ENCODE measurements around the gene COA3. TPM values are rescaled to one million over a fixed set of nuclear protein-coding genes. Genes with fewer than 3 reads are reported as not detected.

The COA3 gene
- total and polyA plus RNA-seq, 5 donors from 2014 or later = 12.8 to 162 (median 154) TPM

GRCh38 chr17:42843358-42843934 lies 44.9 kb upstream of the COA3 start:
- H3K27ac Mint-ChIP-seq = peak overlapping the region in 1 of 3 donors; percentile 20
- peaks cover 37% of the 10 kb centered on the region for H3K36me3 Mint-ChIP-seq
- no peaks in the 10 kb centered on the region for H3K27me3 Mint-ChIP-seq
- H3K36me3 ChIP-seq (ENCODE audit: control insufficient read depth, insufficient read depth, low read length) = peaks cover 67% of the 10 kb centered on the region
- no peak overlapping the region for H3K27ac ChIP-seq (ENCODE audit: insufficient read depth, low read length, poor library complexity, severe bottlenecking)
- no peaks in the 10 kb centered on the region for H3K4me1 ChIP-seq (ENCODE audit: control insufficient read depth, insufficient read depth, low read length, poor library complexity, severe bottlenecking)
- no peaks in the 10 kb centered on the region for H3K9me3 ChIP-seq (ENCODE audit: control insufficient read depth in 2 of 2, low read length in 2 of 2)
- H3K9me3 Mint-ChIP-seq = no peaks in the 10 kb centered on the region
- no peak overlapping the region for H3K4me3 ChIP-seq (ENCODE audit: low read depth, low read length)
- DNase-seq (peak in 2 of 3 donors; percentile 18 to 21), ATAC-seq (ENCODE audit: low read depth in 2 of 2) (no peak)
- peaks cover 0 to 4% (median 0%) of the 10 kb centered on the region in 4 donors for H3K4me1 Mint-ChIP-seq
- no peak overlapping the region for H3K4me3 Mint-ChIP-seq
- H3K27me3 ChIP-seq (ENCODE audit: control insufficient read depth, insufficient read depth, low read length) = no peaks in the 10 kb centered on the region

- Mint-ChIP-seq H3K9me3 (no peaks in the 10 kb centered on the region), H3K27me3 (no peaks in the 10 kb centered on the region), H3K27ac (peak overlapping the region in 1 of 3 donors; percentile 22), H3K36me3 (peaks cover 44% of the 10 kb centered on the region), H3K4me1 (peaks cover 0 to 7% (median 3%) of the 10 kb centered on the region in 4 donors), H3K4me3 (no peak overlapping the region)
- no peaks in the 10 kb centered on the region for H3K27me3 ChIP-seq (ENCODE audit: control insufficient read depth, insufficient read depth, low read length)
- no peak overlapping the region for H3K27ac ChIP-seq (ENCODE audit: insufficient read depth, low read length, poor library complexity, severe bottlenecking)
- H3K36me3 ChIP-seq (ENCODE audit: control insufficient read depth, insufficient read depth, low read length) = peaks cover 79% of the 10 kb centered on the region
- no peak overlapping the region for H3K4me3 ChIP-seq (ENCODE audit: low read depth, low read length)
- H3K9me3 ChIP-seq (ENCODE audit: control insufficient read depth in 2 of 2, low read length in 2 of 2) = no peaks in the 10 kb centered on the region
- H3K4me1 ChIP-seq (ENCODE audit: control insufficient read depth, insufficient read depth, low read length, poor library complexity, severe bottlenecking) = no peaks in the 10 kb centered on the region
- DNase-seq (no peak), ATAC-seq (ENCODE audit: low read depth in 2 of 2) (no peak)
These were observed 43.6 kb upstream of the COA3 start for GRCh38 chr17:42841975-42842685.

- peak overlapping the region in 1 of 4 donors; percentile 44 for H3K4me3 Mint-ChIP-seq
- peaks cover 42% of the 10 kb centered on the region for H3K36me3 ChIP-seq (ENCODE audit: control insufficient read depth, insufficient read depth, low read length)
These were observed 37.2 kb upstream of the COA3 start for GRCh38 chr17:42835732-42836131.

GRCh38 chr17:42833767-42834422 lies 35.4 kb upstream of the COA3 start:
- DNase-seq (no peak), ATAC-seq (ENCODE audit: low read depth in 2 of 2) (no peak)
- Histone ChIP-seq H3K4me1 (ENCODE audit: control insufficient read depth, insufficient read depth, low read length, poor library complexity, severe bottlenecking) (peaks cover 13% of the 10 kb centered on the region), H3K9me3 (ENCODE audit: control insufficient read depth in 2 of 2, low read length in 2 of 2) (no peaks in the 10 kb centered on the region), H3K36me3 (ENCODE audit: control insufficient read depth, insufficient read depth, low read length) (peaks cover 25% of the 10 kb centered on the region), H3K4me3 (ENCODE audit: low read depth, low read length) (peak overlapping the region; percentile 97), H3K27me3 (ENCODE audit: control insufficient read depth, insufficient read depth, low read length) (no peaks in the 10 kb centered on the region), H3K27ac (ENCODE audit: insufficient read depth, low read length, poor library complexity, severe bottlenecking) (peak overlapping the region; percentile 94)
- H3K9me3 Mint-ChIP-seq = peaks cover 0 to 3% (median 0%) of the 10 kb centered on the region in 7 donors
- H3K4me1 Mint-ChIP-seq = peaks cover 8 to 29% (median 20%) of the 10 kb centered on the region in 4 donors
- peaks cover 16% of the 10 kb centered on the region for H3K36me3 Mint-ChIP-seq
- peak overlapping the region; percentile 85 to 99 (median 98) for H3K27ac Mint-ChIP-seq
- H3K4me3 Mint-ChIP-seq = peak overlapping the region; percentile 95 to 99 (median 98)
- peaks cover 5% of the 10 kb centered on the region for H3K27me3 Mint-ChIP-seq

More at GRCh38 chr17:42835732-42836131, 37.2 kb upstream of the COA3 start:
- Mint-ChIP-seq H3K36me3 (peaks cover 23% of the 10 kb centered on the region), H3K27me3 (no peaks in the 10 kb centered on the region), H3K9me3 (peaks cover 0 to 3% (median 0%) of the 10 kb centered on the region in 7 donors), H3K4me1 (peaks cover 8 to 29% (median 19%) of the 10 kb centered on the region in 4 donors), H3K27ac (peak overlapping the region in 1 of 3 donors; percentile 52)
- H3K9me3 ChIP-seq (ENCODE audit: control insufficient read depth in 2 of 2, low read length in 2 of 2) = no peaks in the 10 kb centered on the region
- no peak for DNase-seq
- H3K4me3 ChIP-seq (ENCODE audit: low read depth, low read length) = no peak overlapping the region
- no peak for ATAC-seq (ENCODE audit: low read depth in 2 of 2)
- H3K4me1 ChIP-seq (ENCODE audit: control insufficient read depth, insufficient read depth, low read length, poor library complexity, severe bottlenecking) = peaks cover 13% of the 10 kb centered on the region
- H3K27me3 ChIP-seq (ENCODE audit: control insufficient read depth, insufficient read depth, low read length) = no peaks in the 10 kb centered on the region
- H3K27ac ChIP-seq (ENCODE audit: insufficient read depth, low read length, poor library complexity, severe bottlenecking) = no peak overlapping the region

GRCh38 chr17:42832934-42833766 lies 34.6 kb upstream of the COA3 start, which contains the start of gene PSME3:
Gene PSME3 (plus strand): TSS chr17:42833397. CDS start chr17:42833632, 235 bp downstream.
- H3K27me3 Mint-ChIP-seq = peaks cover 10% of the 10 kb centered on the region
- Histone ChIP-seq H3K9me3 (ENCODE audit: control insufficient read depth in 2 of 2, low read length in 2 of 2) (no peaks in the 10 kb centered on the region), H3K27me3 (ENCODE audit: control insufficient read depth, insufficient read depth, low read length) (no peaks in the 10 kb centered on the region), H3K36me3 (ENCODE audit: control insufficient read depth, insufficient read depth, low read length) (peaks cover 18% of the 10 kb centered on the region), H3K4me3 (ENCODE audit: low read depth, low read length) (peak within 1 kb of the TSS; percentile 97), H3K27ac (ENCODE audit: insufficient read depth, low read length, poor library complexity, severe bottlenecking) (peak within 1 kb of the TSS; percentile 94), H3K4me1 (ENCODE audit: control insufficient read depth, insufficient read depth, low read length, poor library complexity, severe bottlenecking) (peaks cover 13% of the 10 kb centered on the region)
- peak; percentile 88 to 94 (median 90) for DNase-seq
- H3K4me3 Mint-ChIP-seq = peak within 1 kb of the TSS; percentile 95 to 99 (median 98)
- ATAC-seq (ENCODE audit: low read depth in 2 of 2) = peak; percentile 88 to 91
- peak within 1 kb of the TSS; percentile 97 to 99 (median 98) for H3K27ac Mint-ChIP-seq
- H3K36me3 Mint-ChIP-seq = peaks cover 12% of the 10 kb centered on the region
- peaks cover 8 to 29% (median 18%) of the 10 kb centered on the region in 4 donors for H3K4me1 Mint-ChIP-seq
- H3K9me3 Mint-ChIP-seq = peaks cover 0 to 3% (median 0%) of the 10 kb centered on the region in 7 donors

- H3K9me3 ChIP-seq (ENCODE audit: control insufficient read depth in 2 of 2, low read length in 2 of 2) = no peaks in the 10 kb centered on the region
- Mint-ChIP-seq H3K4me3 (peak overlapping the region; percentile 95 to 99 (median 98)), H3K27me3 (peaks cover 14% of the 10 kb centered on the region), H3K27ac (peak overlapping the region; percentile 97 to 99 (median 98)), H3K4me1 (peaks cover 8 to 29% (median 14%) of the 10 kb centered on the region in 4 donors), H3K9me3 (peaks cover 0 to 3% (median 0%) of the 10 kb centered on the region in 7 donors), H3K36me3 (peaks cover 7% of the 10 kb centered on the region)
- DNase-seq (no peak), ATAC-seq (ENCODE audit: low read depth in 2 of 2) (peak; percentile 3 to 5)
- H3K27me3 ChIP-seq (ENCODE audit: control insufficient read depth, insufficient read depth, low read length) = no peaks in the 10 kb centered on the region
- H3K4me1 ChIP-seq (ENCODE audit: control insufficient read depth, insufficient read depth, low read length, poor library complexity, severe bottlenecking) = peaks cover 13% of the 10 kb centered on the region
- peak overlapping the region; percentile 97 for H3K4me3 ChIP-seq (ENCODE audit: low read depth, low read length)
- H3K27ac ChIP-seq (ENCODE audit: insufficient read depth, low read length, poor library complexity, severe bottlenecking) = peak overlapping the region; percentile 94
- H3K36me3 ChIP-seq (ENCODE audit: control insufficient read depth, insufficient read depth, low read length) = peaks cover 10% of the 10 kb centered on the region
These were observed 33.9 kb upstream of the COA3 start for GRCh38 chr17:42832213-42832933.
